ENCODE results near the gene TBX21.

Gene TBX21

DNA sequence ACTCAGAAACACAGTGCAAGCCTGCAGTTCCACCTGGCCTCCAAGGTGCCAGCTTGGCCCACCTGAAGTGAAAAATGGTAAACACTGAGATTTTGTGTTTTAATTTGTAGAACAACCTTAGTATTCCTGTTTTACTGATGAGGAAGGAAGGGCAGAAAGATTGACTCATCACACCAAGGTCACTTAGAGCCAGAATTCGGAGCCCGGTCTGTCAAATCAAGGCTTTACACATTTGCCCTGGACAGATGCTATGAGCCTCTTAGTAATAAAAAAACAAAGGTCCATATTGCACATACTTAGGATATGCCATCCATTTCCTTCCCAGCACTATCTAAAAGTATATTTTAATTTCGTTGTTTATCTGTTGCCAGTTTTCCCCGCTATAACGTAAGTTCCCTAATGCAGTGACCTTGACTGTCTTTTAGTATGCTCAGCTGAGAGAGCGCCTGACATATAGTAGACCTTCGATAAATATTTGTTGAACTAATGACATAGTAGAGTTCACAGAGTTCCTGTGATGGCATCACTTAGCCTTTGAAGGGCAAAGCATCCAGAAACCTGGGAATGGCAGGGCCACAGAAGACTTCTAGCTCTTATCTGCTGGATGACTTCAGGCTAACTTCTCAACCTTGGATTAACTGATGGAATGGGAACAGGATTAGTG, 46.2 kb upstream of the TBX21 start:
- no peak overlapping the region for H3K4me3 ChIP-seq (ENCODE audit: low read depth, low read length)
- POLR2A ChIA-PET, result interaction anchor here (1.2 to 1.8 kb wide), 4 partner anchors 8 to 37 kb away, joined by 5 to 8 read pairs (median 6); partner anchors contain the start of gene KPNB1
- no peaks in the 10 kb centered on the region for H3K4me1 ChIP-seq (ENCODE audit: control insufficient read depth, insufficient read depth, low read length)
- H3K36me3 ChIP-seq (ENCODE audit: control insufficient read depth in 2 of 2, insufficient read depth in 1 of 2, low read length in 2 of 2), result peaks cover 15 to 51% of the 10 kb centered on the region in 2 experiments
- H3K27ac ChIP-seq (ENCODE audit: extremely low read depth, low read depth, low read length), result no peak overlapping the region
- TF ChIP-seq GLI4 (tag by site-specific recombination; IDR thresholded peaks at IDR 0.05) (no peak), GLI2 (tag by site-specific recombination; IDR thresholded peaks at IDR 0.05; ENCODE audit: borderline replicate concordance, low read depth) (no peak), IKZF3 (tag by site-specific recombination; IDR thresholded peaks at IDR 0.05) (no peak), ZNF555 (tag by site-specific recombination; conservative IDR thresholded peaks at IDR 0.05) (no peak), RBAK (tag by site-specific recombination; IDR thresholded peaks at IDR 0.05) (no peak), ZNF747 (tag by site-specific recombination; IDR thresholded peaks at IDR 0.05) (no peak), ZSCAN16 (tag by site-specific recombination; IDR thresholded peaks at IDR 0.05) (no peak), MYNN (tag by site-specific recombination; IDR thresholded peaks at IDR 0.05; ENCODE audit: borderline replicate concordance) (no peak), ZNF391 (tag by site-specific recombination; IDR thresholded peaks at IDR 0.05; ENCODE audit: borderline replicate concordance, low read depth) (no peak), KLF16 (tag by site-specific recombination; IDR thresholded peaks at IDR 0.05) (no peak), ZNF623 (tag by site-specific recombination; IDR thresholded peaks at IDR 0.05) (no peak), HOXA7 (CRISPR knock-in tag; IDR thresholded peaks at IDR 0.05; ENCODE audit: borderline replicate concordance) (no peak), ZNF23 (tag by site-specific recombination; IDR thresholded peaks at IDR 0.05; ENCODE audit: borderline replicate concordance) (no peak)
- TF ChIP-seq, protein P1, sequence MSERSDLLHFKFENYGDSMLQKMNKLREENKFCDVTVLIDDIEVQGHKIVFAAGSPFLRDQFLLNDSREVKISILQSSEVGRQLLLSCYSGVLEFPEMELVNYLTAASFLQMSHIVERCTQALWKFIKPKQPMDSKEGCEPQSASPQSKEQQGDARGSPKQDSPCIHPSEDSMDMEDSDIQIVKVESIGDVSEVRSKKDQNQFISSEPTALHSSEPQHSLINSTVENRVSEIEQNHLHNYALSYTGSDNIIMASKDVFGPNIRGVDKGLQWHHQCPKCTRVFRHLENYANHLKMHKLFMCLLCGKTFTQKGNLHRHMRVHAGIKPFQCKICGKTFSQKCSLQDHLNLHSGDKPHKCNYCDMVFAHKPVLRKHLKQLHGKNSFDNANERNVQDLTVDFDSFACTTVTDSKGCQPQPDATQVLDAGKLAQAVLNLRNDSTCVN (tag by site-specific recombination; optimal IDR thresholded peaks at IDR 0.05), result no peak
- TF ChIP-seq, protein P2, sequence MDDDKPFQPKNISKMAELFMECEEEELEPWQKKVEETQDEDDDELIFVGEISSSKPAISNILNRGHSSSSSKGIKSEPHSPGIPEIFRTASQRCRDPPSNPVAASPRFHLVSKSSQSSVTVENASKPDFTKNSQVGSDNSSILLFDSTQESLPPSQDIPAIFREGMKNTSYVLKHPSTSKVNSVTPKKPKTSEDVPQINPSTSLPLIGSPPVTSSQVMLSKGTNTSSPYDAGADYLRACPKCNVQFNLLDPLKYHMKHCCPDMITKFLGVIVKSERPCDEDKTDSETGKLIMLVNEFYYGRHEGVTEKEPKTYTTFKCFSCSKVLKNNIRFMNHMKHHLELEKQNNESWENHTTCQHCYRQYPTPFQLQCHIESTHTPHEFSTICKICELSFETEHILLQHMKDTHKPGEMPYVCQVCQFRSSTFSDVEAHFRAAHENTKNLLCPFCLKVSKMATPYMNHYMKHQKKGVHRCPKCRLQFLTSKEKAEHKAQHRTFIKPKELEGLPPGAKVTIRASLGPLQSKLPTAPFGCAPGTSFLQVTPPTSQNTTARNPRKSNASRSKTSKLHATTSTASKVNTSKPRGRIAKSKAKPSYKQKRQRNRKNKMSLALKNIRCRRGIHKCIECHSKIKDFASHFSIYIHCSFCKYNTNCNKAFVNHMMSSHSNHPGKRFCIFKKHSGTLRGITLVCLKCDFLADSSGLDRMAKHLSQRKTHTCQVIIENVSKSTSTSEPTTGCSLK (tag by site-specific recombination; IDR thresholded peaks at IDR 0.05), result no peak
- TF ChIP-seq, protein P3, sequence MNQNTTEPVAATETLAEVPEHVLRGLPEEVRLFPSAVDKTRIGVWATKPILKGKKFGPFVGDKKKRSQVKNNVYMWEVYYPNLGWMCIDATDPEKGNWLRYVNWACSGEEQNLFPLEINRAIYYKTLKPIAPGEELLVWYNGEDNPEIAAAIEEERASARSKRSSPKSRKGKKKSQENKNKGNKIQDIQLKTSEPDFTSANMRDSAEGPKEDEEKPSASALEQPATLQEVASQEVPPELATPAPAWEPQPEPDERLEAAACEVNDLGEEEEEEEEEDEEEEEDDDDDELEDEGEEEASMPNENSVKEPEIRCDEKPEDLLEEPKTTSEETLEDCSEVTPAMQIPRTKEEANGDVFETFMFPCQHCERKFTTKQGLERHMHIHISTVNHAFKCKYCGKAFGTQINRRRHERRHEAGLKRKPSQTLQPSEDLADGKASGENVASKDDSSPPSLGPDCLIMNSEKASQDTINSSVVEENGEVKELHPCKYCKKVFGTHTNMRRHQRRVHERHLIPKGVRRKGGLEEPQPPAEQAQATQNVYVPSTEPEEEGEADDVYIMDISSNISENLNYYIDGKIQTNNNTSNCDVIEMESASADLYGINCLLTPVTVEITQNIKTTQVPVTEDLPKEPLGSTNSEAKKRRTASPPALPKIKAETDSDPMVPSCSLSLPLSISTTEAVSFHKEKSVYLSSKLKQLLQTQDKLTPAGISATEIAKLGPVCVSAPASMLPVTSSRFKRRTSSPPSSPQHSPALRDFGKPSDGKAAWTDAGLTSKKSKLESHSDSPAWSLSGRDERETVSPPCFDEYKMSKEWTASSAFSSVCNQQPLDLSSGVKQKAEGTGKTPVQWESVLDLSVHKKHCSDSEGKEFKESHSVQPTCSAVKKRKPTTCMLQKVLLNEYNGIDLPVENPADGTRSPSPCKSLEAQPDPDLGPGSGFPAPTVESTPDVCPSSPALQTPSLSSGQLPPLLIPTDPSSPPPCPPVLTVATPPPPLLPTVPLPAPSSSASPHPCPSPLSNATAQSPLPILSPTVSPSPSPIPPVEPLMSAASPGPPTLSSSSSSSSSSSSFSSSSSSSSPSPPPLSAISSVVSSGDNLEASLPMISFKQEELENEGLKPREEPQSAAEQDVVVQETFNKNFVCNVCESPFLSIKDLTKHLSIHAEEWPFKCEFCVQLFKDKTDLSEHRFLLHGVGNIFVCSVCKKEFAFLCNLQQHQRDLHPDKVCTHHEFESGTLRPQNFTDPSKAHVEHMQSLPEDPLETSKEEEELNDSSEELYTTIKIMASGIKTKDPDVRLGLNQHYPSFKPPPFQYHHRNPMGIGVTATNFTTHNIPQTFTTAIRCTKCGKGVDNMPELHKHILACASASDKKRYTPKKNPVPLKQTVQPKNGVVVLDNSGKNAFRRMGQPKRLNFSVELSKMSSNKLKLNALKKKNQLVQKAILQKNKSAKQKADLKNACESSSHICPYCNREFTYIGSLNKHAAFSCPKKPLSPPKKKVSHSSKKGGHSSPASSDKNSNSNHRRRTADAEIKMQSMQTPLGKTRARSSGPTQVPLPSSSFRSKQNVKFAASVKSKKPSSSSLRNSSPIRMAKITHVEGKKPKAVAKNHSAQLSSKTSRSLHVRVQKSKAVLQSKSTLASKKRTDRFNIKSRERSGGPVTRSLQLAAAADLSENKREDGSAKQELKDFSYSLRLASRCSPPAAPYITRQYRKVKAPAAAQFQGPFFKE (tag by site-specific recombination; IDR thresholded peaks at IDR 0.05; ENCODE audit: borderline replicate concordance), result no peak
- TF ChIP-seq, protein P4, sequence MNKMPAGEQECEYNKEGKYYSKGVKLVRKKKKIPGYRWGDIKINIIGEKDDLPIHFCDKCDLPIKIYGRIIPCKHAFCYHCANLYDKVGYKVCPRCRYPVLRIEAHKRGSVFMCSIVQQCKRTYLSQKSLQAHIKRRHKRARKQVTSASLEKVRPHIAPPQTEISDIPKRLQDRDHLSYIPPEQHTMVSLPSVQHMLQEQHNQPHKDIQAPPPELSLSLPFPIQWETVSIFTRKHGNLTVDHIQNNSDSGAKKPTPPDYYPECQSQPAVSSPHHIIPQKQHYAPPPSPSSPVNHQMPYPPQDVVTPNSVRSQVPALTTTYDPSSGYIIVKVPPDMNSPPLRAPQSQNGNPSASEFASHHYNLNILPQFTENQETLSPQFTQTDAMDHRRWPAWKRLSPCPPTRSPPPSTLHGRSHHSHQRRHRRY (tag by site-specific recombination; IDR thresholded peaks at IDR 0.05), result no peak
- TF ChIP-seq, protein P5, sequence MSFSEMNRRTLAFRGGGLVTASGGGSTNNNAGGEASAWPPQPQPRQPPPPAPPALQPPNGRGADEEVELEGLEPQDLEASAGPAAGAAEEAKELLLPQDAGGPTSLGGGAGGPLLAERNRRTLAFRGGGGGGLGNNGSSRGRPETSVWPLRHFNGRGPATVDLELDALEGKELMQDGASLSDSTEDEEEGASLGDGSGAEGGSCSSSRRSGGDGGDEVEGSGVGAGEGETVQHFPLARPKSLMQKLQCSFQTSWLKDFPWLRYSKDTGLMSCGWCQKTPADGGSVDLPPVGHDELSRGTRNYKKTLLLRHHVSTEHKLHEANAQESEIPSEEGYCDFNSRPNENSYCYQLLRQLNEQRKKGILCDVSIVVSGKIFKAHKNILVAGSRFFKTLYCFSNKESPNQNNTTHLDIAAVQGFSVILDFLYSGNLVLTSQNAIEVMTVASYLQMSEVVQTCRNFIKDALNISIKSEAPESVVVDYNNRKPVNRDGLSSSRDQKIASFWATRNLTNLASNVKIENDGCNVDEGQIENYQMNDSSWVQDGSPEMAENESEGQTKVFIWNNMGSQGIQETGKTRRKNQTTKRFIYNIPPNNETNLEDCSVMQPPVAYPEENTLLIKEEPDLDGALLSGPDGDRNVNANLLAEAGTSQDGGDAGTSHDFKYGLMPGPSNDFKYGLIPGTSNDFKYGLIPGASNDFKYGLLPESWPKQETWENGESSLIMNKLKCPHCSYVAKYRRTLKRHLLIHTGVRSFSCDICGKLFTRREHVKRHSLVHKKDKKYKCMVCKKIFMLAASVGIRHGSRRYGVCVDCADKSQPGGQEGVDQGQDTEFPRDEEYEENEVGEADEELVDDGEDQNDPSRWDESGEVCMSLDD (tag by site-specific recombination; IDR thresholded peaks at IDR 0.05), result no peak
- H3K9me3 ChIP-seq (ENCODE audit: control insufficient read depth, insufficient read depth, low read depth, low read length), result no peaks in the 10 kb centered on the region
- CTCF ChIA-PET, result interaction anchor here (0.6 to 3.2 kb wide), 5 partner anchors 11 to 335 kb away, joined by 3 to 41 read pairs (median 4); no protein-coding TSS in a partner anchor

All from HEK293 (cell line).